Panc1 (cell line): ENCODE measurements around the gene POLD3. TPM values are rescaled to one million over a fixed set of nuclear protein-coding genes. Genes with fewer than 3 reads are reported as not detected.

ENCODE experiments used
- ATAC-seq: fragments of 200-7000 bp; cut with Tn5 transposase; 2 replicates; pipeline ENCODE4 v1.9.1; 2020; ENCODE audit warnings: mild to moderate bottlenecking, moderate library complexity
- BruUV-seq: library from RNA; stranded (reverse); fragments of 400-500 nt; replicated peaks from 2 replicates; lab custom pipeline; 2021; lab: Mats Ljungman, UMichigan
- CTCF ChIA-PET: fragments of 300-600 bp; sonication (Branson Sonifier 250); formaldehyde crosslinking; loops from one replicate; lab custom pipeline; 2022; ENCODE audit warnings: antibody characterized with exemption; lab: Charles Lee
- POLR2A ChIA-PET: fragments of 300-600 bp; sonication (Branson Sonifier 250); formaldehyde crosslinking; loops from one replicate; lab custom pipeline; 2022; ENCODE audit warnings: antibody characterized with exemption; lab: Charles Lee
- DNase-seq: peaks from one replicate; pipeline ENCODE4 v3.0.0-alpha.2; 2010; ENCODE audit warnings: low read depth, low spot score
- H3K27ac ChIP-seq: 2 replicates; pipeline ENCODE4 v1.5.1; 2011; ENCODE audit warnings: mild to moderate bottlenecking, low read length, inconsistent platforms
- H3K27me3 ChIP-seq: fragments of 200-500 bp; sonication (Bioruptor generic); 2 replicates; pipeline ENCODE4 v1.6.0; 2014; ENCODE audit warnings: low read length, inconsistent platforms; ENCODE audit not compliant: control insufficient read depth, insufficient read depth
- H3K36me3 ChIP-seq: fragments of 200-500 bp; sonication (Bioruptor generic); 2 replicates; pipeline ENCODE4 v1.5.1; 2014; ENCODE audit warnings: inconsistent platforms, mild to moderate bottlenecking, low read length, moderate library complexity; ENCODE audit not compliant: control insufficient read depth, insufficient read depth
- H3K4me1 ChIP-seq: 2 replicates; pipeline ENCODE4 v1.5.1; 2011; ENCODE audit warnings: inconsistent platforms, mild to moderate bottlenecking, low read length, moderate library complexity; ENCODE audit not compliant: control insufficient read depth, insufficient read depth
- H3K4me3 ChIP-seq, 2 experiments: 2 replicates each; pipeline ENCODE4 v1.5.1; 2011 to 2012; ENCODE audit warnings: low read depth in 2 of 2, low read length in 2 of 2, mild to moderate bottlenecking in 2 of 2, inconsistent platforms in 1 of 2, moderate library complexity in 1 of 2
- H3K9me3 ChIP-seq: fragments of 200-500 bp; sonication (Bioruptor generic); 2 replicates; pipeline ENCODE4 v1.5.1; 2014; ENCODE audit warnings: low read depth, mild to moderate bottlenecking, inconsistent platforms, low read length, moderate library complexity; ENCODE audit not compliant: control insufficient read depth, insufficient read depth
- POLR2AphosphoS5 ChIP-seq: IDR thresholded peaks from 2 replicates; pipeline ENCODE4 v1.6.1; 2012; ENCODE audit warnings: mild to moderate bottlenecking, low read depth, low read length, moderate library complexity
- SIN3A ChIP-seq: IDR thresholded peaks from 2 replicates; pipeline ENCODE4 v1.6.1; 2012; ENCODE audit warnings: low read depth, mild to moderate bottlenecking, low read length, moderate library complexity, borderline replicate concordance; ENCODE audit not compliant: insufficient read depth
- TCF7L2 ChIP-seq: IDR thresholded peaks from 2 replicates; pipeline ENCODE4 v1.6.1; 2011; ENCODE audit warnings: mild to moderate bottlenecking, low read depth, low read length, inconsistent platforms
- in situ Hi-C: cut with HindIII; loops from 2 replicates; pipeline ENCODE4 v1.10.0; 2016; ENCODE audit warnings: low sequenced_read_pairs, low pct_unique_long_range_greater_than_20kb
- intact Hi-C: fragments of 100-400 bp; cut with micrococcal nuclease; formaldehyde crosslinking; loops from one replicate; pipeline ENCODE4 v1.10.0; 2022; ENCODE audit not compliant: unreplicated experiment
- total RNA-seq: library from RNA; stranded (reverse); gene quantifications from one replicate; pipeline ENCODE4 v1.2.1, GENCODE V29; 2021; ENCODE audit not compliant: unreplicated experiment
- TF ChIP-seq, protein P1 (sequence below): fragments of 450-650 bp; IDR thresholded peaks from 2 replicates; pipeline ENCODE4 v1.5.1; 2017; ENCODE audit warnings: mild to moderate bottlenecking
- TF ChIP-seq, protein P2 (sequence below), 2 experiments: IDR thresholded peaks; 2 replicates each; pipeline ENCODE4 v1.6.1; 2011 to 2012; ENCODE audit warnings: low read depth in 2 of 2, control low read depth in 1 of 2, low read length in 1 of 2, mild to moderate bottlenecking in 1 of 2, moderate library complexity in 1 of 2; ENCODE audit not compliant: insufficient read depth in 1 of 2

The POLD3 gene
- total RNA-seq, 1 experiment from 2014 or later: 31.7 TPM

DNA sequence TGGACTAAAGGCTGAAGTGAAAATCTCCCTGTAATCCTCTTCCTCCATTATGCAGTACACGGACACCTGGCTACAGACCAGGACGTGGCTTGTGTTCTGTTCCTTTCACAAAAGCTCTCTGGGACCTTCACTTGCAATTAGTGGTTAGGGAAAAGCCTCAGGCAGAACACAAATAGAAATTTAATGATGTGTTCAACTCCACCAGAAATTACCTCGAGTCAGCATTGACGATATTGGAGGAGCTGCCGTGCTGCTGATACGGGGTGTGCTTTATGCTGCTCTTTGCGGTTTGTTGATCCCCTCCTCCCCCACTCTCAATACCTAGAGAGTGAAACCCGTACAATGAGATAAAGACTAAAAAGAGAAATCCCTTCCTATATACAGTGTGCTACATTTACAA lies 48.9 kb downstream of the POLD3 start:
- ATAC-seq (no peak), DNase-seq (no peak)
- POLR2A ChIA-PET: no interaction called here
- Histone ChIP-seq H3K36me3 (peaks cover 19% of the 10 kb centered on the region), H3K4me1 (no peaks in the 10 kb centered on the region), H3K27ac (no peak overlapping the region), H3K27me3 (no peaks in the 10 kb centered on the region), H3K4me3 (no peak overlapping the region), H3K9me3 (no peaks in the 10 kb centered on the region)
- BruUV-seq: no TSS peak
- TF ChIP-seq TCF7L2 (no peak), SIN3A (no peak), POLR2AphosphoS5 (no peak)
- TF ChIP-seq, protein P1, sequence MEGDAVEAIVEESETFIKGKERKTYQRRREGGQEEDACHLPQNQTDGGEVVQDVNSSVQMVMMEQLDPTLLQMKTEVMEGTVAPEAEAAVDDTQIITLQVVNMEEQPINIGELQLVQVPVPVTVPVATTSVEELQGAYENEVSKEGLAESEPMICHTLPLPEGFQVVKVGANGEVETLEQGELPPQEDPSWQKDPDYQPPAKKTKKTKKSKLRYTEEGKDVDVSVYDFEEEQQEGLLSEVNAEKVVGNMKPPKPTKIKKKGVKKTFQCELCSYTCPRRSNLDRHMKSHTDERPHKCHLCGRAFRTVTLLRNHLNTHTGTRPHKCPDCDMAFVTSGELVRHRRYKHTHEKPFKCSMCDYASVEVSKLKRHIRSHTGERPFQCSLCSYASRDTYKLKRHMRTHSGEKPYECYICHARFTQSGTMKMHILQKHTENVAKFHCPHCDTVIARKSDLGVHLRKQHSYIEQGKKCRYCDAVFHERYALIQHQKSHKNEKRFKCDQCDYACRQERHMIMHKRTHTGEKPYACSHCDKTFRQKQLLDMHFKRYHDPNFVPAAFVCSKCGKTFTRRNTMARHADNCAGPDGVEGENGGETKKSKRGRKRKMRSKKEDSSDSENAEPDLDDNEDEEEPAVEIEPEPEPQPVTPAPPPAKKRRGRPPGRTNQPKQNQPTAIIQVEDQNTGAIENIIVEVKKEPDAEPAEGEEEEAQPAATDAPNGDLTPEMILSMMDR: no peak
- TF ChIP-seq, protein P2, sequence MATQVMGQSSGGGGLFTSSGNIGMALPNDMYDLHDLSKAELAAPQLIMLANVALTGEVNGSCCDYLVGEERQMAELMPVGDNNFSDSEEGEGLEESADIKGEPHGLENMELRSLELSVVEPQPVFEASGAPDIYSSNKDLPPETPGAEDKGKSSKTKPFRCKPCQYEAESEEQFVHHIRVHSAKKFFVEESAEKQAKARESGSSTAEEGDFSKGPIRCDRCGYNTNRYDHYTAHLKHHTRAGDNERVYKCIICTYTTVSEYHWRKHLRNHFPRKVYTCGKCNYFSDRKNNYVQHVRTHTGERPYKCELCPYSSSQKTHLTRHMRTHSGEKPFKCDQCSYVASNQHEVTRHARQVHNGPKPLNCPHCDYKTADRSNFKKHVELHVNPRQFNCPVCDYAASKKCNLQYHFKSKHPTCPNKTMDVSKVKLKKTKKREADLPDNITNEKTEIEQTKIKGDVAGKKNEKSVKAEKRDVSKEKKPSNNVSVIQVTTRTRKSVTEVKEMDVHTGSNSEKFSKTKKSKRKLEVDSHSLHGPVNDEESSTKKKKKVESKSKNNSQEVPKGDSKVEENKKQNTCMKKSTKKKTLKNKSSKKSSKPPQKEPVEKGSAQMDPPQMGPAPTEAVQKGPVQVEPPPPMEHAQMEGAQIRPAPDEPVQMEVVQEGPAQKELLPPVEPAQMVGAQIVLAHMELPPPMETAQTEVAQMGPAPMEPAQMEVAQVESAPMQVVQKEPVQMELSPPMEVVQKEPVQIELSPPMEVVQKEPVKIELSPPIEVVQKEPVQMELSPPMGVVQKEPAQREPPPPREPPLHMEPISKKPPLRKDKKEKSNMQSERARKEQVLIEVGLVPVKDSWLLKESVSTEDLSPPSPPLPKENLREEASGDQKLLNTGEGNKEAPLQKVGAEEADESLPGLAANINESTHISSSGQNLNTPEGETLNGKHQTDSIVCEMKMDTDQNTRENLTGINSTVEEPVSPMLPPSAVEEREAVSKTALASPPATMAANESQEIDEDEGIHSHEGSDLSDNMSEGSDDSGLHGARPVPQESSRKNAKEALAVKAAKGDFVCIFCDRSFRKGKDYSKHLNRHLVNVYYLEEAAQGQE (IDR thresholded peaks at IDR 0.05; ENCODE audit: insufficient read depth in 1 of 2, low read depth in 2 of 2, low read length in 1 of 2): no peak
- intact Hi-C loops (no loop called here), in situ Hi-C loops (no loop called here)
- CTCF ChIA-PET: no interaction called here

GRCh38 chr11:74641905-74642304 lies 49.5 kb downstream of the POLD3 start:
- Histone ChIP-seq H3K4me3 (no peak overlapping the region), H3K27ac (no peak overlapping the region), H3K27me3 (no peaks in the 10 kb centered on the region), H3K36me3 (peaks cover 17% of the 10 kb centered on the region), H3K9me3 (no peaks in the 10 kb centered on the region), H3K4me1 (no peaks in the 10 kb centered on the region)
- TF ChIP-seq SIN3A: no peak
- no peak for TF ChIP-seq POLR2AphosphoS5
- TF ChIP-seq, protein P2 (IDR thresholded peaks at IDR 0.05; ENCODE audit: insufficient read depth in 1 of 2, low read depth in 2 of 2, low read length in 1 of 2): no peak
- TF ChIP-seq TCF7L2: no peak
- TF ChIP-seq, protein P1: no peak
- intact Hi-C loops (no loop called here), in situ Hi-C loops (no loop called here)
- DNase-seq: no peak
- POLR2A ChIA-PET: no interaction called here
- ATAC-seq: no peak
- CTCF ChIA-PET: no interaction called here
- BruUV-seq: TSS peak; percentile 41
